T-helper 1 cell treated with Interleukin-12 subunit alpha and Interleukin-12 subunit beta and Interleukin-4 antibody, amounts not matched to agents 30 ng/mL and 1 ng/mL, for 36 hours (primary cell): ENCODE data around the gene POLD1. TPM values are rescaled to one million over a fixed set of nuclear protein-coding genes. Genes with fewer than 3 reads are reported as not detected.
"Not testable (repeated sequence)": the region's sequence is repeated elsewhere in the genome, so short reads cannot be mapped to it uniquely, and the experiment has no call there.

Experiments
- intact Hi-C: fragments of 100-400 bp; cut with micrococcal nuclease; formaldehyde crosslinking; loops from one replicate; pipeline ENCODE4 v1.15.1; 2024
- total RNA-seq: library from RNA; stranded (reverse); gene quantifications from 2 replicates; pipeline ENCODE4 v1.2.3, GENCODE V29; 2022

Gene POLD1
- 105 and 120 TPM in 2 replicates for total RNA-seq

- intact Hi-C loops: loop anchor here (1.0 to 2.0 kb wide), 14 partner anchors 8 to 724 kb away; partner anchors contain the start of genes CTU1, EMC10, GARIN5A and JOSD2
Measured at GRCh38 chr19:50383852-50384684, at the start of gene POLD1. TSS of gene POLD1 (plus strand) at chr19:50384347. CDS start at chr19:50398852, 14,505 bp downstream.

- intact Hi-C loops: loop anchor here (10.0 kb wide), 1 partner anchor 1030 kb away; the partner anchor contains the start of genes CLDND2 and ETFB
Measured at GRCh38 chr19:50334741-50335421, 49.3 kb upstream of the POLD1 start.

GRCh38 chr19:50337031-50337430 is 47.1 kb upstream of the POLD1 start:
- intact Hi-C loops: loop anchor here (10.0 kb wide), 1 partner anchor 1028 kb away; the partner anchor contains the start of genes CLDND2 and ETFB

GRCh38 chr19:50340331-50340730 is 43.8 kb upstream of the POLD1 start:
- intact Hi-C loops: no loop called here

GRCh38 chr19:50341091-50341564 is 43.0 kb upstream of the POLD1 start:
- intact Hi-C loops: no loop called here

- intact Hi-C loops: no loop called here
Measured at GRCh38 chr19:50344661-50345318, 39.4 kb upstream of the POLD1 start.

- intact Hi-C loops: not testable (repeated sequence)
Measured at GRCh38 chr19:50347089-50347581, 37.0 kb upstream of the POLD1 start.

GRCh38 chr19:50349277-50350057 is 34.7 kb upstream of the POLD1 start:
- intact Hi-C loops: no loop called here

- intact Hi-C loops: no loop called here
Measured at GRCh38 chr19:50352242-50352641, 31.9 kb upstream of the POLD1 start.

- intact Hi-C loops: not testable (repeated sequence)
Measured at GRCh38 chr19:50353487-50353880, 30.7 kb upstream of the POLD1 start.

GRCh38 chr19:50356691-50357177 is 27.4 kb upstream of the POLD1 start:
- intact Hi-C loops: loop anchor here (1.0 to 2.0 kb wide), 14 partner anchors 12 to 566 kb away; partner anchors contain the start of genes EMC10, GARIN5A, JOSD2 and KCNC3

- intact Hi-C loops: loop anchor here (1.0 to 2.0 kb wide), 14 partner anchors 11 to 565 kb away; partner anchors contain the start of genes EMC10, GARIN5A, JOSD2 and KCNC3
Measured at GRCh38 chr19:50357178-50358100, 26.7 kb upstream of the POLD1 start.

GRCh38 chr19:50358483-50359327 is 25.4 kb upstream of the POLD1 start:
- intact Hi-C loops: no loop called here

GRCh38 chr19:50359328-50359818 is 24.8 kb upstream of the POLD1 start:
- intact Hi-C loops: no loop called here

- intact Hi-C loops: loop anchor here (1.0 kb wide), 1 partner anchor 150 kb away; the partner anchor contains the start of gene JOSD2
Measured at GRCh38 chr19:50361290-50362029, 22.7 kb upstream of the POLD1 start.

- intact Hi-C loops: no loop called here
Measured at GRCh38 chr19:50362030-50362412, 22.1 kb upstream of the POLD1 start.
